IPS-NIHi11 (cell line): ENCODE data around the gene CHIT1.

ENCODE experiments used
- DNase-seq: peaks from one replicate; pipeline ENCODE4 v3.0.0; 2012; ENCODE audit warnings: mixed read lengths, low spot score

Gene CHIT1

GRCh38 chr1:203187689-203188264 lies 41.7 kb downstream of the CHIT1 start:
- DNase-seq, result no peak

- DNase-seq, result no peak
These were observed 42.2 kb downstream of the CHIT1 start for GRCh38 chr1:203187304-203187685.

- DNase-seq, result peak; percentile 51
These were observed 42.8 kb downstream of the CHIT1 start, which contains the start of gene CHI3L1 for GRCh38 chr1:203186446-203187303. TSS of gene CHI3L1 (minus strand) at chr1:203186704. CDS start at chr1:203186623, 81 bp downstream.

- DNase-seq, result no peak
These were observed 43.4 kb downstream of the CHIT1 start for GRCh38 chr1:203186091-203186445.

GRCh38 chr1:203185585-203185984 lies 43.9 kb downstream of the CHIT1 start:
- DNase-seq, result no peak

GRCh38 chr1:203185061-203185461 lies 44.4 kb downstream of the CHIT1 start:
- DNase-seq, result no peak

- DNase-seq, result no peak
These were observed 45.0 kb downstream of the CHIT1 start for GRCh38 chr1:203184467-203184866.

- no peak for DNase-seq
These were observed 45.6 kb downstream of the CHIT1 start for GRCh38 chr1:203183828-203184227.

GRCh38 chr1:203182387-203182953 lies 47.0 kb downstream of the CHIT1 start:
- DNase-seq, result no peak

- no peak for DNase-seq
These were observed 47.7 kb downstream of the CHIT1 start for GRCh38 chr1:203181586-203182386.

GRCh38 chr1:203180611-203181330 lies 48.7 kb downstream of the CHIT1 start:
- no peak for DNase-seq

GRCh38 chr1:203179667-203180005 lies 49.8 kb downstream of the CHIT1 start:
- no peak for DNase-seq

GRCh38 chr1:203178821-203179666 lies 50.4 kb downstream of the CHIT1 start:
- no peak for DNase-seq

- peak; percentile 60 for DNase-seq
These were observed 51.4 kb downstream of the CHIT1 start for GRCh38 chr1:203178083-203178482.

- no peak for DNase-seq
These were observed 51.9 kb downstream of the CHIT1 start for GRCh38 chr1:203177470-203178039.

- DNase-seq, result no peak
These were observed 52.5 kb downstream of the CHIT1 start for GRCh38 chr1:203177036-203177405.

- DNase-seq, result no peak
These were observed 53.0 kb downstream of the CHIT1 start for GRCh38 chr1:203176273-203177035.

GRCh38 chr1:203175827-203176241 lies 53.6 kb downstream of the CHIT1 start:
- DNase-seq, result no peak

- DNase-seq, result no peak
These were observed 54.1 kb downstream of the CHIT1 start, which contains the start of gene MYBPH for GRCh38 chr1:203175237-203175826. TSS of gene MYBPH (minus strand) at chr1:203175826. CDS start at chr1:203175755, 71 bp downstream.
